ENCODE data around the gene NTSR2.

The NTSR2 gene

DNA sequence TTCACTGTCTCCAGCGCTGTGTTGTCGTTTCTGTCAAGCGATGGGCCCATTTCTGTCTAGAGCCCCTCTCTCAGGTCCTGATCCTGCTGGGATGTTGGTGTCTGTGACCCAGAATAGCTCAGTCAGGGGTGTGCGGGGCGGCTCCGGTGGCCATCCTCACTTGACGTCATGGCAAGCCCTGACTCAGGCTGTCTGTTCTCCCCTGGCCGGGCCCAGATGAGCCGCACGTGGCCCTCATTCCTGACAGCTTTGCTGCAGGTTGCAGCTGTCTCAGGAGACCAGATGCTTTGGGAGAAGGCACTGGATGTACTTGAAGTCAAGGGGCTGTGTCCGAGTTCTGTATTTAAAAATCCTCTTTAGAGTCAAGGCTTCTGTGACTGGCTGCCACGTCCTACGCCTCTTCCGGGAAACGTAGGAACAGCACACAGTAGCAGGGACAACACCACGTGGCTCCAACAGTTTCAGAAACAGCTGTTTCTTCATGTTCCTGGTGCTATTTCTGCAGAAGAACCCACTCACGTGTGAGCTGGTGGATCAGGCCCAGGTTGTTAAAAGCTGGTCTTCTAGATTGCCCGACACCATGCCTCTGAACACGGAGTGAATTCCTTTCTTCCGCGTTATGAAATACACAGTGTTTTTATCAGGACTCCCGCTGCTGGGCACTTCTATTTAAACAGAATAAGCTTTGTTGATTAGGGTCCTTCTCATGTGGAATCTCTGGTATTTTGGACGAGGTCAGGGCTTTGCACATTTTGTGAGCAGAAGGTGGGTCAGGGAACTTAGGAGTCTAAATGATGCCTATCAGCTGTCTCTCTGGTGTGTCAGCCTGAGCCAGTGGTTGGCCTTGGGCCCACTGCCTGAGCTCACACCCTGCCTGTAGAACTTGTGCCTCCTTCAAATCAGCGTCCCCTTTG, 28.3 kb upstream of the NTSR2 start:
- DNase-seq: peak; percentile 26 to 56

DNA sequence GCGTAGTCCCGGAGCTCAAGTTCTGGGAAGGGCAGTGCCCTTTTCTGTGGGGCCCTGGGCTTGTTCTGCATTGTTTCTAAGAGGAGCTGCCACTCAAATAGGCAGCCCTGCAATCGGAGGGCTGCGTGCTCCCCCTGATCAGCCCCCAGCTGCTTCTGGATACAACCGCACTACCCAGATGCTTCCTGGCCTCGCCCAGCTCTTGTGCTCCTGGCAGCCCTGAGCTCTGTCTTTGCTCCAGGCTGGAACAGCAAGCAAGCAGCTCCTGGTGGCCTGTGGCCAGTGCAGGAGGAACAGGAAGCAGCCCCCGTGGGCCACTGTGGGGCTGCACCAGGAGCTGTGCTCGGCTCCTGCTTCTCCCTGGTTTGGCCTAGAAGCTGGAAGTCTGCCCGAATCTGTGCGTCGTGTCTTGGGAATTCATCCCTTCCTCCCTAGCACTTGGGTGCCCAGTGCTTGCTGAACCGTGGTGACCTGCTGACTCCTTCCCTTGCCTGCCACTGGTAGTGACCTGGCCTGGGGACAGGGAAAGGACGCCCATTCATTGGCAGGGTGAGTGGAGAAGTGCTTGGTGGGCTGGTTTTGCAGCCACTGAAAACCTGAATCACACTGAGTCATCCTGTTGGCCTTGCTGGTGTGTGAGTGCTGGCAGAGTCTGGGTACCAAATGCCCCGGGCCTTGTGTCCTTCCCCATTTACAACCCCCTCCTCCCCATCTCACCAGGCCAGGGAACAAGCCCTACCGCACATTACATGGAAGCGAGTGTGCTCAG, 27.3 kb upstream of the NTSR2 start:
- DNase-seq: no peak

DNA sequence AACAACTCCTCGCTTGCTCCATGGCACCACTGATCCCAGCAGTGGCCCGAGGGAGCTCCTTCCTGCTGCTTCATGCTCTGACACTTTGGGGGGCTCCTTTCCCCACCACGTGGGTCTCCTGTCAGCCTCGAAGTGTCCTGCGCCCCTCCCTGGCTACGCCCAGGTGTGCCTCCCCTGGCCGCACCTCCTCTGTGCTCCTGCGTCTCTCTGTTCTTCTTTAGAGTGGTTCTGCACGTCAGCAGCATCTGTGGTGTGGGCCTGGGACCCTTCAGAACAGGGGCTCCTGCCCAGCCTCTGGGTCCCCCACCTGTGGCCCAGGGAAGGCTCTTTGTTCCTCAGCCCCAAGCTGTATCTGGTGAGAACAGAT, 26.7 kb upstream of the NTSR2 start:
- DNase-seq: no peak

DNA sequence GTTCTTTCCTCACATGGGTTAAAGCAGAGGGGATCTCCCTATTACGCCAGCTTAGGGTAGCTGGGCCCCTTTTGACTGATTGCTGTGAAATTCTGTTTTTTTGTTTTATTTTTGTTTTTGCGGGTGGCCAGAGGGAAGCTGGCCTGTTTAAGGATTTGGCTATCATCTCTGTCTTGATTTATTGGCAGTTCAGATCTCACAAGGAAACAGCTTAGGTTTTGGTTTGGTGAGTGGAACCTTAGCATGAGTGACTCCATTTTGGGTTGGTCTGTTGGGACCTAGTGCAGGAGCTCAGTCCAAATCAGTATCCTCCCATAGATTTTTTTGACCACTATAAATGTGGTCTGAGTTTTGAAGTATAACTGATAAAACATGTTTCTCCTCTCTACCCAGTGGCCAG, 25.6 kb upstream of the NTSR2 start:
- no peak for DNase-seq

DNA sequence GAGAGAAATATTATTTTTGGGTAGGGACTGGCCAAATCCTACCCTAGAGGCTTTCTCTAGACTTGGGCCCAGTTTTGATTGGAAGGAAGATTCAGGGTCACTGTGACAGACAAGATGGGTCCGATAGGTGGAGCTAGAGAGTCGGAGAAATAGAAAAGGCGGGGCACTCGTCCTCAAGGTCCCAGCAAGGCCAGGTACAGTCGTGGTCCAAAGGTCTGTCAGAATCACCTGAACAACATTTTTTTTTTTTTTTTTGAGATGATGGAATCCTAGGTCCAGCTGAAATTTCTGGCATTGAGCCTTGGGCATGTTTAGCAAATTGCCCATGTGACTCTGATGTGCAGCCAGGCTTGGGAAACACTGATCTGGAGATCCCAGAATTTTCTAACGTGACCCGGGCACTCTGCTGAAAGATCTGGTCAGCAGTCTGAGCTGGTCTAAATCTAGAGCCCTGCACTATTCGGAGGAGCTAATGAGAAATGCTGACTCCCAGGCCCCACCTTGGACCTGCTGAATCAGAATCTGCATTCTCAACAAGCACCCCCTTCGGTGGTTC, 23.0 kb upstream of the NTSR2 start:
- DNase-seq: peak; percentile 60 to 68

DNA sequence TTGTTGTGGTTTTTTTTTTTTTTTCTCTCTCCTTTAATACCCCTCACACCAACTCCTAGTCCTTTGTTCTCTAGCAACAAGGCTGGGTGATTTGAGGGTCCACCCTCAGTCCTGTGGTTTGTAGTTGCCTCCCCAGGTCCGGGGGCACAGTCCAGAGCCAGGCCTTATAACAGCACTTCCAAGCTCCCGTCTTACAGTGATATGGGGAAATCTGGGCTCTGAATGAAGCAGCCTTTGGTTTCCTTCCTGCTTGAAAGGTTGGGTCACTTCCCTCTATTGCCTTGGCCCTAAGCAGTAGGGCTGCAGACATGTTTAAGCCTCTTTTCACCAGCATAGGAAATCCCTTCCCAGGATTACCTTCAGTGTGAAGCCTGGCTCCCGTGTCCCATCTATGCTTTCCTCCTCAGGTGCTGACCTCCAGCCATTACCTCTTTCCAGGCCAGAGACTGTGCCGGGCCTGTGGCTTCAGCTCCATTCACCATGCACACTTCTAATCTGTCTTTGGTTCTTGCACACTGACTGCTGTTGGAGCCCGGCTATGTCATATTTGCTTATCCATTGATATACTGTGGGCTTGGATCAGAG, 21.2 kb upstream of the NTSR2 start:
- DNase-seq: no peak

DNA sequence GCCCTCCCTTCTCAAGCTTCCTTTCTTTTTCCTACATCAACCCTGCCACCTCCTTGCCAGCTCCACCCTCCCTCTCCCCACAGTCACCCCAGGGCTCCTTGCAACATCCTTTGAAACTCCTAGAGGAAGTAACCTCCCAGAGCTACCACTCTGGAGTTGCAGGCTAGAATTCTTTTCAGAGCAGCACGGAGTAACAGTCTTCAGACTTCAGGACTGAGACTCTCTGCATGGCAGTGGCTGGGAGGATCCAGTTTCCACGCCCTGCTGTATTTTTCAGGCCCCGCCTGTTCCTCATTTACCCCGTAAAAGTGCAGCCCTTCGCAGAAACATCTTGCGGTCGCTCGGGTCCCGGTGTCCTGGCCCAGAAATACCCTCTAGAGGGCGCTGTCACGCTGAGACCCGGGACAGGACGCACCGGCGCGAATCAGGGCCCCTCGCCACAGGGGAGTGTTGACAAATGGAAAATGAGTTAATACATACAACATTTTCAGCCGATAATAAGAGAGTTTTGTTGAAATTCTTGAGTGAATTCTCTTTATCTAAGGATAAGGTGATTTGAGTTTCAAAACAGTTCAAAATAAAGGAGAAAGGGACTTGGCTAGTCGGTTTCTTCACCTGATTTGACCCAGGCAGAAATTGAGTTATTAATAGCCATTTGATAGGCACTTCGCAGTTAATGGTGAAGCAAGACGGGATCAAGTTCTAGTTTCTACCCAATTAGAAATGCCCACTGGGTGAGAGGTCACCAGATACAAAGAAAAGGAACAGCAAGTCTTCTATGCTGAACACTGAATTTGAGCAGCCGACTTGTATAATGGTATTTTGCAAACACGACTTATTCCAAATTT, 18.5 kb upstream of the NTSR2 start:
- peak; percentile 64 to 70 for DNase-seq

DNA sequence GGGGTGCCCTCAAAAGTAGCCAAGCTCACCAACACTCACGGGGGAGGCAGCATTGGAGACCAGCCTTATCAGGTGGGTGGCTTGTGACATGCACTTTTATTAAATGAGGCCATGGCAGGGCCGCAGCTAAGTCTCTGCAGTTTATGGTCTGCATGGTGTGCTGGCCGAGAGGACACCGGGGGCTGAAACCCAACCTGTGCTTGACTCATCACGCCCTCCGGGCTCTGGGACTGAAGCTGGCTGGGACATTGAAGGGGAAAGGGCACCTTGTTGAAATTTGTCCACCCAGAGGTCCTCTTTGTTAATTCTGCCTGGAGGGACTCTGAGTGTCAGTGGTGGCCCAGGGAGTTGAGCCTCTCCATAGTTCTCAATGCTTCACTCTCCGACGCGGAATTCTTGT, 17.7 kb upstream of the NTSR2 start:
- DNase-seq: no peak

- no peak for DNase-seq
Observed at GRCh38 chr2:11685906-11686470, 16.0 kb upstream of the NTSR2 start.

- DNase-seq: no peak
Observed at GRCh38 chr2:11684894-11685460, 15.0 kb upstream of the NTSR2 start.

DNA sequence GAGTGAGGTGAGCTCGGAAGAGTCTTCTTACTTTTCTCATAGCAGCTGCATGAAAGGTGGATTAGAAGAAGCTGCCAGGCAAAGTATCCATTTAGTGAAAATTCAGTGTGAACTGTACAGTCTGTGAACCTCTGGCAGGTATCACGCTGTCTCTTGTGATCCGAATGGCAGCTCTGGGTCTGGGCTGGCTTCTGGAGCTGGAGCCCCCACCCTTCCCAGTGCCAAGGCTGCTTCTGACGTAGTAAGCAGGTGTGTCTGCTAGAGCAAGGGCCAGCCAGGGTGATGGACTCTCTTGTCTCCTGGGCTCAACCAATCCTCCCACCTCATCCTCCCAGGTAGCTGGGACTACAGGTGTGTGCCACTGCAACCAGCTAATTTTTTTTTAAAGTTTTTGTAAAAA, 14.0 kb upstream of the NTSR2 start:
- DNase-seq: no peak

DNA sequence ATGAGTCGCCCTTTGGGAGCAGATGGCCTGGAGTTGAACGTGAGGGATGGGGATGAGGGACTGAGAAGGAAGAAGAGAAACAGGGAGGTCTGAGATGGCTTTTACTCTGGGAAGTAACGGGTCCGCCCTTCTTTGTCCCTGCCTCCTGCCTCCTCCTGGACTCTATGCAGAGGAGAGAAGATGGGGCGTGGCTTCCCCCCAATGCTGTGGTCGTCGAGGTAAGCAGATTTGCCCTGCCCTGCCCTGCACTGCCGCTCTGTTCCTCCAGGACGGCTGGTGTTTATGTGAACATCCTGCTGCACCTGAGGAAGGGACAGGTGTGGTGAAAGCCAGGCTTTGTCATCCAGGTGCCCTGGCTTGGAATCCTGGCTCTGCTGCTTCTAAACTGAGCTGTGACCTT, 13.5 kb upstream of the NTSR2 start:
- no peak for DNase-seq

DNA sequence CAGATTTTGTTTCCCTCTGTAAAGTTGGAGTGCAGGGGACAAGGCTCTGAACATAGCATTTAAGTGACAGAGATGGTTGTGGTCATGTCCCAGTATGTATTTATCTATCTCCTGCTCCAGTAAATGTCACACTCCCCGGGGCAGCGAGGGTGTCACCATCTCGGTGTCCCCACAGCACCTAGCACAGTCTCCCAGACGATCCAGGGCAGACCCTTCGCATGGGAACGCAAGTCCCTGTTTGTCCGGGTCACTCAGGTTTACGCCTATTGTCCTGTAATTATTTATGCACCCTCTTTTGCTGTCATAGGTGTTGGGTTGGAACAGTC, 12.6 kb upstream of the NTSR2 start:
- DNase-seq: no peak

GRCh38 chr2:11681722-11682589, 12.0 kb upstream of the NTSR2 start:
- DNase-seq: peak; percentile 40 to 44

DNA sequence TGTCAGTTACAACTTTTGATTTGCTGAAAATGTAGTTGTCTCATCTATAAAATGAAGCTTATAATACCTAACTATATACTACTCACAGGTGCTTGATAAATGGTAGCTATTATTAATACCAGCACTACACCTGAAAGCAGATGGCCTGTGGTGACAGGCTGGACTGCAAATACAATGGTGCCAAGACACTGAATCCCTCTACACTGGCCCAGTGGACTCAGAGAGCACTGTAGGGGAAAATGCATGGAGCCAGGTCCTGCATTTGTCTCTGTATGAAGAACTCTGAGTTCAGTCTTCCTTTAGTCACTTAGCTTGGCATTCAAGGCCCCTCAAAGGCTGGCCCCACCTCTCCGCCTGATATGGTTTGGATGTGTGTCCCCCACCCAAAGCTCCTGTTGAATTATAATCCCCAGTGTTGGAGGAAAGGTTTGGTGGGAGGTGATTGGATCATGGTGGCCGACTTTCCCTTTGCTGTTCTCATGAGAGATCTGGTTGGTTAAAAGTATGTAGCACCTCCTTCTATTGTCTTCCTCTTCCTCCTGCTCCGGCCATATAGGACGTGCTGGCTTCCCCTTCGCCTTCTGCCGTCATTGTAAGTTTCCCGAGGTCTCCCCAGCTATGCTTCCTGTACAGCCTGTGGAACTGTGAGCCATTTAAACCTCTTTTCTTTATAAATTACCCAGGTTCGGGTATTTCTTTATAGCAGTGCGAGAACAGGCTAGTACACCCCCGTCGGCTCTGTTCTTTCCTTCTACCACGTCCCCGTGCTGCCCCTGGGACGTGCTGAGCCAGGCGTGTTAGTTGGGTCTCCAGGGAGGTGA, 11.1 kb upstream of the NTSR2 start:
- no peak for DNase-seq

DNA sequence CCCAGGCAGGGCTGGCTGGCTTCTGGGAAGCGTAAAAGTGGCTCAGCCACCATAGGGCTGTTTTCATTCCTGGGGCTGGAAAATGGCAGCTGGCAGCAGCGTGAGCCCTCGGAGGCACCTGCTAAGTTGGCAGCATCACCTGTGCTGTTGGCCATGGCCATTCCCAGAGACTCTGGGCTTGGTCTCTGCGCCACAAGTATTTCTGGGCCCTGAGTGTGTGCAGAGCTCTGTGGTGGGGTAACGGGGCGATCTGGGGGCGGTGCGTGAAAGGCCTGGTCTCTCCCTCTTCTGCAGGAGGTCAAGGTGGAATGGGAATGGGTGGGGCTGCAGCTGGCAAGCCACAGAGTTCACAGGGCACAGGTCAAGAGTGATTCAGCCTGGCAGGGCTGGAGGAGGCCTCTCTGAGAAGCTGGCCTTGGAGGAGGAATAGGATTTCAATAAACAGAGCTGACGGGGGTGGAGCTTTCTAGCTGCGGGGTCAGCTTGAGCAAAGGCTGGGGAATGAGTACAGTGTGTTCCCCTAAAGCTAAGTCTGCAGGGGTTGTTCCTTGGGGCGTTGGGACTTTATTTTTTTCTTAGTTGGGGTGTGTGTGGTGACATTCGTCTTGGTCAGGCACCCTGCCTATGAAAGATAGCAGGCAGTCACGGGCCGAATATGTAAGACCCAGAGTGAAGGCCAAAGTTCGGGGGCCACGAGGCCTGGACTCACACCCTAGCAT, 10.3 kb upstream of the NTSR2 start:
- DNase-seq: no peak

DNA sequence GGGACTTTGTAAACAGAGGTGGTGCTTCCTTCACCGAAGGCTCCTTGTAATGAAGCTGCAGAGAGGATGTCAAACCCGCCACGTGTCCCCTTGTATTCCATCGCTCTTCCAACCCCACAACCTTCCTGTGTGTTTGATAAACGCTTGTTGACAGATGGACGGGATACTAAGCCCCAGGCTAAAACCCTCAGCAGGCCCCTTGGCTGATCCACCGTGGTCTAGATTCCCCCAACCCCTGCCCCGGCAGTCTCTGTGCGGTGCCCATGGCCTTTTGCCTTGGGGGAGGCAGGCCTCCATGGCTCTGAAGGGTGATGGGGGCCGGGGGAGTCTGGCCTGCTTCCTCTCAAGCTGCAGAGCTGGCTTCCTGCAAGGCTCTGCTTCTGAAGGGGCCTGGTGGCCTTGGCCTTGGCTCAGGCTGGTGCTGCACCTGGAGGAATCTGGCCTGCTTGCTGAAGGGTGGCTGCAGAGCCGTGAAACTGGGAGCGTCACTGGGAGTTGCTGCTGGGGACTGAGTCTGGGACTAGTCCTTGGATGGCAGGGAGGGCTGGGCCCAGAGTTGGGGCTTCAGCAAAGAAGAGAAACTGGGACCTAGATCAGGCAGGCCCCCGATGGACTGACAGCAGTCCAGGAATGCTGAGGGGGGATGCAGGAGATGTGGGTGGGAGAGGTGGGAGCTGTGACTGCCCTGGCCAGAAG, 9.6 kb upstream of the NTSR2 start:
- DNase-seq: no peak

- no peak for DNase-seq
Observed at GRCh38 chr2:11679016-11679415, 9.0 kb upstream of the NTSR2 start.
